GM12873 (cell line): ENCODE measurements around the gene EMILIN2.

Experiments
- CTCF ChIP-seq: IDR thresholded peaks from 2 replicates; pipeline ENCODE4 v1.5.1; 2012; ENCODE audit warnings: low read depth, mild to moderate bottlenecking, moderate library complexity, low read length, control low read depth; ENCODE audit not compliant: insufficient read depth; ENCODE audit errors: missing control alignments

The EMILIN2 gene

GRCh38 chr18:2909431-2910140 is 62.8 kb downstream of the EMILIN2 start:
- no peak for TF ChIP-seq CTCF

GRCh38 chr18:2910261-2910660 is 63.5 kb downstream of the EMILIN2 start:
- no peak for TF ChIP-seq CTCF

- no peak for TF ChIP-seq CTCF
These were observed 64.1 kb downstream of the EMILIN2 start for GRCh38 chr18:2910751-2911425.

GRCh38 chr18:2911533-2911932 is 64.7 kb downstream of the EMILIN2 start:
- TF ChIP-seq CTCF: no peak

GRCh38 chr18:2912357-2913299 is 65.8 kb downstream of the EMILIN2 start:
- TF ChIP-seq CTCF: no peak

GRCh38 chr18:2913398-2914005 is 66.7 kb downstream of the EMILIN2 start:
- no peak for TF ChIP-seq CTCF
